HEK293 (cell line): ENCODE results near the gene SLC2A5.

Source experiments
- CTCF ChIA-PET: fragments of 350-600 bp; formaldehyde crosslinking; extraction: SDS; loops from one replicate; lab custom pipeline; 2021; ENCODE audit warnings: antibody characterized with exemption; lab: Yijun Ruan, JAX
- POLR2A ChIA-PET: fragments of 300-600 bp; formaldehyde crosslinking; extraction: SDS; loops from one replicate; lab custom pipeline; 2020; ENCODE audit warnings: antibody characterized with exemption, inconsistent platforms; lab: Yijun Ruan, JAX
- H3K27ac ChIP-seq: fragments of 200-500 bp; sonication (Bioruptor generic); 2 replicates; pipeline ENCODE4 v1.5.1; 2014; ENCODE audit warnings: low read depth, low read length, control low read depth, inconsistent platforms; ENCODE audit errors: extremely low read depth
- H3K36me3 ChIP-seq, 2 experiments: fragments of 200-500 bp in 1 of 2; sonication (Bioruptor generic) in 1 of 2; 1 replicate in 1 of 2; 2 replicates in 1 of 2; pipeline ENCODE4 v1.5.1; 2014 to 2017; ENCODE audit warnings: inconsistent platforms in 2 of 2, low read length in 2 of 2; ENCODE audit not compliant: control insufficient read depth in 2 of 2, insufficient read depth in 1 of 2
- H3K4me1 ChIP-seq: fragments of 200-500 bp; sonication (Bioruptor generic); 2 replicates; pipeline ENCODE4 v1.5.1; 2014; ENCODE audit warnings: mild to moderate bottlenecking, low read length, inconsistent platforms; ENCODE audit not compliant: control insufficient read depth, insufficient read depth
- H3K4me3 ChIP-seq: 2 replicates; pipeline ENCODE4 v1.5.1; 2011; ENCODE audit warnings: low read depth, mild to moderate bottlenecking, control low read depth, low read length, moderate library complexity
- H3K9me3 ChIP-seq: fragments of 200-500 bp; sonication (Bioruptor generic); 2 replicates; pipeline ENCODE4 v1.5.1; 2014; ENCODE audit warnings: low read depth, low read length, inconsistent platforms; ENCODE audit not compliant: control insufficient read depth, insufficient read depth
- HIC1 ChIP-seq: fragments of 450-650 bp; formaldehyde crosslinking; IDR thresholded peaks from 2 replicates; pipeline ENCODE4 v1.5.1; 2016; ENCODE audit warnings: missing biosample characterization, missing genetic modification characterization
- HOXA7 ChIP-seq: sonication (generic); formaldehyde crosslinking; IDR thresholded peaks from 2 replicates; pipeline ENCODE4 v1.8.1; 2022; ENCODE audit warnings: missing genetic modification reagents, borderline replicate concordance
- PRDM1 ChIP-seq: fragments of 450-650 bp; formaldehyde crosslinking; IDR thresholded peaks from 2 replicates; pipeline ENCODE4; 2016; ENCODE audit warnings: missing biosample characterization, missing genetic modification characterization
- SP2 ChIP-seq: fragments of 450-650 bp; formaldehyde crosslinking; IDR thresholded peaks from 2 replicates; pipeline ENCODE4 v1.5.1; 2016; ENCODE audit warnings: missing biosample characterization, missing genetic modification characterization
- ZNF157 ChIP-seq: fragments of 450-650 bp; formaldehyde crosslinking; IDR thresholded peaks from 2 replicates; pipeline ENCODE4 v1.5.1; 2016; ENCODE audit warnings: missing biosample characterization, missing genetic modification characterization
- ZNF223 ChIP-seq: fragments of 450-650 bp; formaldehyde crosslinking; IDR thresholded peaks from 2 replicates; pipeline ENCODE4 v1.5.1; 2016; ENCODE audit warnings: missing biosample characterization, missing genetic modification characterization
- ZNF280D ChIP-seq: fragments of 450-650 bp; formaldehyde crosslinking; IDR thresholded peaks from 2 replicates; pipeline ENCODE4 v1.5.1; 2016; ENCODE audit warnings: missing biosample characterization, missing genetic modification characterization
- ZNF398 ChIP-seq: fragments of 450-650 bp; formaldehyde crosslinking; IDR thresholded peaks from 2 replicates; pipeline ENCODE4 v1.5.1; 2017; ENCODE audit warnings: missing biosample characterization, missing genetic modification characterization
- ZNF626 ChIP-seq: fragments of 450-650 bp; sonication (Bioruptor Pico); formaldehyde crosslinking; IDR thresholded peaks from 2 replicates; pipeline ENCODE4 v1.5.1; 2018; ENCODE audit warnings: missing biosample characterization, missing genetic modification characterization, inconsistent platforms
- ZNF658 ChIP-seq: fragments of 450-650 bp; formaldehyde crosslinking; IDR thresholded peaks from 2 replicates; pipeline ENCODE4; 2016; ENCODE audit warnings: missing biosample characterization, missing genetic modification characterization
- TF ChIP-seq, protein P1 (sequence below): fragments of 450-650 bp; formaldehyde crosslinking; IDR thresholded peaks from 2 replicates; pipeline ENCODE4 v1.5.1; 2016; ENCODE audit warnings: missing biosample characterization, missing genetic modification characterization, borderline replicate concordance

The SLC2A5 gene

DNA sequence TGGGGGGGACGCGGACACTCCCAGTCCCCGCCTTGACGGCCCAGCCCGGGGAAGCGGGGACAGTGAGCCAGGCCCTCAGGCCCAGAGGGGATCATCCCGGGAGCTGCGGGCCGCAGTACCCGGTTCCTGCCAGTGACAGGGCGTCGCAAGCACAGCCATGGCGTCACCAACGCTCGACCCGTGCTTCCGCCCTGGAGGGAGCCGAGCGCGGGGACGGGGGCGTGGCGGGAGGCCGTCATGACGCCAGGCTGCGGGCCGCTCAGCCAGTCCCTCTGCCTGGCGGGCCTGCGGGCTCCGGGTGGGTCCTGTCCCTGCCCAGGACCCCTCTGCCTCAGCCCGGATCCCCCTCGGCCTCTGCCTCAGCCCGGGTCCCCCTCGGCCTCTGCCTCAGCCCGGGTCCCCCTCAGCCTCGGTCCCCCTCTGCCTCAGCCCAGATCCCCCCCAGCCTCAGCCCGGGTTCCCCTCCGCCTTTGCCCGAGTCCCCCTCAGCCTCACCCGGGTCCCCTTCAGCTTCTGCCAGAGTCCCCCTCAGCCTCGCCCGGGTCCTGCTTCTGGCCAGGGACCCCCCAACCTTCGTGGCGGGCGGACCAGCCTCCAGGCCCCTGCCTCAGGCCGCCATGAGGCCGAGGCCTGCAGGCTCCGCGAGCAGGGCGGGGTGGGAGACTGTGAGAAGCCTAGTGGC lies 2.3 kb upstream of the SLC2A5 start:
- TF ChIP-seq ZNF223 (tag by site-specific recombination) = no peak
- no peak for TF ChIP-seq ZNF658
- no peak for TF ChIP-seq HOXA7 (CRISPR knock-in tag)
- no peaks in the 10 kb centered on the region for H3K36me3 ChIP-seq
- ChIA-PET POLR2A (no interaction called here), CTCF (no interaction called here)
- peaks cover 4% of the 10 kb centered on the region for H3K4me1 ChIP-seq
- H3K27ac ChIP-seq = no peak overlapping the region
- H3K4me3 ChIP-seq = no peak overlapping the region
- H3K9me3 ChIP-seq = no peaks in the 10 kb centered on the region

GRCh38 chr1:9070486-9070885 lies 1.1 kb upstream of the SLC2A5 start:
- TF ChIP-seq ZNF280D (tag by site-specific recombination) (no peak), ZNF626 (tag by site-specific recombination) (no peak), ZNF157 (no peak), SP2 (tag by site-specific recombination) (no peak), ZNF398 (tag by site-specific recombination) (no peak), HIC1 (tag by site-specific recombination) (no peak), PRDM1 (tag by site-specific recombination) (no peak)
- TF ChIP-seq, protein P1, sequence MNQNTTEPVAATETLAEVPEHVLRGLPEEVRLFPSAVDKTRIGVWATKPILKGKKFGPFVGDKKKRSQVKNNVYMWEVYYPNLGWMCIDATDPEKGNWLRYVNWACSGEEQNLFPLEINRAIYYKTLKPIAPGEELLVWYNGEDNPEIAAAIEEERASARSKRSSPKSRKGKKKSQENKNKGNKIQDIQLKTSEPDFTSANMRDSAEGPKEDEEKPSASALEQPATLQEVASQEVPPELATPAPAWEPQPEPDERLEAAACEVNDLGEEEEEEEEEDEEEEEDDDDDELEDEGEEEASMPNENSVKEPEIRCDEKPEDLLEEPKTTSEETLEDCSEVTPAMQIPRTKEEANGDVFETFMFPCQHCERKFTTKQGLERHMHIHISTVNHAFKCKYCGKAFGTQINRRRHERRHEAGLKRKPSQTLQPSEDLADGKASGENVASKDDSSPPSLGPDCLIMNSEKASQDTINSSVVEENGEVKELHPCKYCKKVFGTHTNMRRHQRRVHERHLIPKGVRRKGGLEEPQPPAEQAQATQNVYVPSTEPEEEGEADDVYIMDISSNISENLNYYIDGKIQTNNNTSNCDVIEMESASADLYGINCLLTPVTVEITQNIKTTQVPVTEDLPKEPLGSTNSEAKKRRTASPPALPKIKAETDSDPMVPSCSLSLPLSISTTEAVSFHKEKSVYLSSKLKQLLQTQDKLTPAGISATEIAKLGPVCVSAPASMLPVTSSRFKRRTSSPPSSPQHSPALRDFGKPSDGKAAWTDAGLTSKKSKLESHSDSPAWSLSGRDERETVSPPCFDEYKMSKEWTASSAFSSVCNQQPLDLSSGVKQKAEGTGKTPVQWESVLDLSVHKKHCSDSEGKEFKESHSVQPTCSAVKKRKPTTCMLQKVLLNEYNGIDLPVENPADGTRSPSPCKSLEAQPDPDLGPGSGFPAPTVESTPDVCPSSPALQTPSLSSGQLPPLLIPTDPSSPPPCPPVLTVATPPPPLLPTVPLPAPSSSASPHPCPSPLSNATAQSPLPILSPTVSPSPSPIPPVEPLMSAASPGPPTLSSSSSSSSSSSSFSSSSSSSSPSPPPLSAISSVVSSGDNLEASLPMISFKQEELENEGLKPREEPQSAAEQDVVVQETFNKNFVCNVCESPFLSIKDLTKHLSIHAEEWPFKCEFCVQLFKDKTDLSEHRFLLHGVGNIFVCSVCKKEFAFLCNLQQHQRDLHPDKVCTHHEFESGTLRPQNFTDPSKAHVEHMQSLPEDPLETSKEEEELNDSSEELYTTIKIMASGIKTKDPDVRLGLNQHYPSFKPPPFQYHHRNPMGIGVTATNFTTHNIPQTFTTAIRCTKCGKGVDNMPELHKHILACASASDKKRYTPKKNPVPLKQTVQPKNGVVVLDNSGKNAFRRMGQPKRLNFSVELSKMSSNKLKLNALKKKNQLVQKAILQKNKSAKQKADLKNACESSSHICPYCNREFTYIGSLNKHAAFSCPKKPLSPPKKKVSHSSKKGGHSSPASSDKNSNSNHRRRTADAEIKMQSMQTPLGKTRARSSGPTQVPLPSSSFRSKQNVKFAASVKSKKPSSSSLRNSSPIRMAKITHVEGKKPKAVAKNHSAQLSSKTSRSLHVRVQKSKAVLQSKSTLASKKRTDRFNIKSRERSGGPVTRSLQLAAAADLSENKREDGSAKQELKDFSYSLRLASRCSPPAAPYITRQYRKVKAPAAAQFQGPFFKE (tag by site-specific recombination) = no peak
- H3K27ac ChIP-seq = no peak overlapping the region
- ChIA-PET POLR2A (no interaction called here), CTCF (interaction anchor here (1.1 kb wide), 1 partner anchor 10 kb away, joined by 5 read pairs; no protein-coding TSS in a partner anchor)
- H3K4me3 ChIP-seq = no peak overlapping the region
- no peaks in the 10 kb centered on the region for H3K9me3 ChIP-seq
- no peaks in the 10 kb centered on the region for H3K36me3 ChIP-seq
- H3K4me1 ChIP-seq = peaks cover 4% of the 10 kb centered on the region; the same call in 1 of the 2 replicates
